H9 (cell line): Measurements from ENCODE around the gene OR2F1. TPM values are rescaled to one million over a fixed set of nuclear protein-coding genes. Genes with fewer than 3 reads are reported as not detected.

Experiments
- DNase-seq: peaks from one replicate; pipeline ENCODE4 v3.0.0-alpha.2; 2017
- H2AFZ ChIP-seq: one replicate; pipeline ENCODE4 v1.6.1; 2013; ENCODE audit warnings: mild to moderate bottlenecking, low read length, control low read depth, moderate library complexity
- H2AK5ac ChIP-seq: 2 replicates; pipeline ENCODE4 v1.6.1; 2013; ENCODE audit warnings: low read length, control low read depth, mixed read lengths; ENCODE audit not compliant: insufficient read length
- H2BK120ac ChIP-seq: one replicate; pipeline ENCODE4 v1.6.1; 2013; ENCODE audit warnings: low read depth, mild to moderate bottlenecking, low read length, control low read depth, inconsistent platforms; ENCODE audit not compliant: poor library complexity, severe bottlenecking
- H2BK12ac ChIP-seq: 2 replicates; pipeline ENCODE4 v1.6.1; 2013; ENCODE audit warnings: low read length, control low read depth, mixed read lengths, low read depth; ENCODE audit not compliant: insufficient read length
- H2BK15ac ChIP-seq: 2 replicates; pipeline ENCODE4 v1.6.1; 2013; ENCODE audit warnings: low read depth, low read length, control low read depth
- H2BK20ac ChIP-seq: one replicate; pipeline ENCODE4 v1.6.1; 2013; ENCODE audit warnings: low read depth, mild to moderate bottlenecking, low read length, control low read depth, inconsistent platforms; ENCODE audit not compliant: poor library complexity, severe bottlenecking
- H2BK5ac ChIP-seq: 2 replicates; pipeline ENCODE4 v1.6.1; 2013; ENCODE audit warnings: low read length, control low read depth, mixed read lengths; ENCODE audit not compliant: insufficient read length
- H3K14ac ChIP-seq: 2 replicates; pipeline ENCODE4 v1.6.1; 2013; ENCODE audit warnings: low read length, control low read depth; ENCODE audit not compliant: insufficient read depth
- H3K18ac ChIP-seq: 2 replicates; pipeline ENCODE4 v1.6.1; 2013; ENCODE audit warnings: low read depth, mild to moderate bottlenecking, mixed read lengths, low read length, control low read depth; ENCODE audit not compliant: insufficient read length
- H3K23ac ChIP-seq: 2 replicates; pipeline ENCODE4 v1.6.1; 2013; ENCODE audit warnings: low read length, control low read depth, mixed read lengths, low read depth; ENCODE audit not compliant: insufficient read length
- H3K23me2 ChIP-seq: 2 replicates; pipeline ENCODE4 v1.6.1; 2013; ENCODE audit warnings: low read depth, mild to moderate bottlenecking, mixed read lengths, low read length, control low read depth; ENCODE audit not compliant: insufficient read length, poor library complexity, severe bottlenecking
- H3K27ac ChIP-seq: 2 replicates; pipeline ENCODE4 v1.5.1; 2013; ENCODE audit warnings: low read length, control low read depth, mixed read lengths, low read depth; ENCODE audit not compliant: insufficient read length
- H3K27me3 ChIP-seq: 2 replicates; pipeline ENCODE4 v1.6.1; 2013; ENCODE audit warnings: low read length, control low read depth, inconsistent platforms; ENCODE audit not compliant: insufficient read depth
- H3K4ac ChIP-seq: 2 replicates; pipeline ENCODE4 v1.6.1; 2013; ENCODE audit warnings: low read depth, mild to moderate bottlenecking, control low read depth, inconsistent platforms, low read length, moderate library complexity
- H3K4me1 ChIP-seq: 2 replicates; pipeline ENCODE4 v1.6.1; 2013; ENCODE audit warnings: low read length, control low read depth, inconsistent platforms; ENCODE audit not compliant: insufficient read depth
- H3K4me2 ChIP-seq: 2 replicates; pipeline ENCODE4 v1.6.1; 2013; ENCODE audit warnings: low read length, control low read depth, mixed read lengths; ENCODE audit not compliant: insufficient read length, insufficient read depth
- H3K56ac ChIP-seq: 2 replicates; pipeline ENCODE4 v1.6.1; 2013; ENCODE audit warnings: low read depth, mild to moderate bottlenecking, mixed read lengths, low read length, control low read depth; ENCODE audit not compliant: insufficient read length
- H3K79me1 ChIP-seq: 2 replicates; pipeline ENCODE4 v1.6.1; 2013; ENCODE audit warnings: low read depth, mild to moderate bottlenecking, moderate library complexity, low read length, control low read depth, inconsistent platforms; ENCODE audit not compliant: insufficient read depth, poor library complexity, severe bottlenecking
- H3K79me2 ChIP-seq: 2 replicates; pipeline ENCODE4 v1.6.1; 2013; ENCODE audit warnings: low read length, control low read depth, inconsistent platforms; ENCODE audit not compliant: insufficient read depth
- H3K9ac ChIP-seq: 2 replicates; pipeline ENCODE4 v1.6.1; 2013; ENCODE audit warnings: low read length, control low read depth, mixed read lengths; ENCODE audit not compliant: insufficient read length; ENCODE audit errors: extremely low read depth
- H3K9me3 ChIP-seq: one replicate; pipeline ENCODE4 v1.6.1; 2013; ENCODE audit warnings: low read depth, low read length, inconsistent platforms; ENCODE audit not compliant: control insufficient read depth
- H3T11ph ChIP-seq: one replicate; pipeline ENCODE4 v1.6.1; 2013; ENCODE audit warnings: mild to moderate bottlenecking, low read length, control low read depth, inconsistent platforms
- H4K20me1 ChIP-seq: one replicate; pipeline ENCODE4 v1.6.1; 2013; ENCODE audit not compliant: control insufficient read depth, insufficient read length, insufficient read depth
- H4K5ac ChIP-seq: 2 replicates; pipeline ENCODE4 v1.6.1; 2013; ENCODE audit warnings: low read depth, mild to moderate bottlenecking, mixed read lengths, low read length, control low read depth; ENCODE audit not compliant: insufficient read length
- H4K8ac ChIP-seq: replicated peaks from 2 replicates; pipeline ENCODE4 v1.6.1; 2013; ENCODE audit warnings: low read length, control low read depth, mixed read lengths, low read depth; ENCODE audit not compliant: insufficient read length
- H4K91ac ChIP-seq: 2 replicates; pipeline ENCODE4 v1.6.1; 2013; ENCODE audit warnings: low read depth, mild to moderate bottlenecking, moderate library complexity, mixed read lengths, low read length, control low read depth; ENCODE audit not compliant: insufficient read length
- H3K27ac Mint-ChIP-seq, 3 experiments: 2 replicates in 2 of 3; 3 replicates in 1 of 3; pipeline ENCODE4 v1.8.0; 2020 to 2021; ENCODE audit warnings: mixed read lengths in 3 of 3, mild to moderate bottlenecking in 1 of 3, moderate library complexity in 1 of 3
- H3K27me3 Mint-ChIP-seq: 2 replicates; pipeline ENCODE4 v1.8.0; 2021; ENCODE audit warnings: low read depth, mild to moderate bottlenecking, moderate library complexity, mixed read lengths
- H3K36me3 Mint-ChIP-seq, 3 experiments: 2 replicates in 2 of 3; 3 replicates in 1 of 3; pipeline ENCODE4 v1.8.0; 2020 to 2021; ENCODE audit warnings: low read depth in 3 of 3, mixed read lengths in 3 of 3; ENCODE audit not compliant: insufficient read depth in 1 of 3
- H3K4me1 Mint-ChIP-seq, 2 experiments: 2 replicates each; pipeline ENCODE4 v1.8.0; 2020; ENCODE audit warnings: mixed read lengths in 2 of 2
- H3K4me3 Mint-ChIP-seq, 2 experiments: 2 replicates in 1 of 2; 3 replicates in 1 of 2; pipeline ENCODE4 v1.8.0; 2020 to 2021; ENCODE audit warnings: mild to moderate bottlenecking in 2 of 2, mixed read lengths in 2 of 2, moderate library complexity in 1 of 2
- H3K9me3 Mint-ChIP-seq, 2 experiments: 2 replicates in 1 of 2; 3 replicates in 1 of 2; pipeline ENCODE4 v1.8.0; 2020; ENCODE audit warnings: mild to moderate bottlenecking in 2 of 2, mixed read lengths in 2 of 2, moderate library complexity in 1 of 2
- CTCF ChIP-seq: fragments of 200-600 bp; sonication (generic); conservative IDR thresholded peaks from 3 replicates; pipeline ENCODE4 v1.8.0; 2021; ENCODE audit warnings: antibody characterized with exemption, mild to moderate bottlenecking
- WGBS: extraction: QIAGEN DNeasy Blood & Tissue Kit; methylation state at CpG from one replicate; pipeline ENCODE4 v1.1.7; 2013; ENCODE audit warnings: missing lambda C conversion rate, low lambda C conversion rate, mixed read lengths; ENCODE audit not compliant: insufficient read length; ENCODE audit errors: extremely low coverage; 5-methylcytosine and 5-hydroxymethylcytosine counted together
- total RNA-seq: library from RNA; stranded (reverse); gene quantifications from 2 replicates; pipeline ENCODE4 v1.2.1, GENCODE V29; 2021

The OR2F1 gene
- total RNA-seq, 1 experiment from 2014 or later: not detected

- Histone ChIP-seq H2BK15ac (no peak overlapping the region), H2AFZ (no peak overlapping the region), H2BK20ac (no peak overlapping the region), H3K23ac (no peak overlapping the region), H3K4me2 (no peak overlapping the region), H3K56ac (no peak overlapping the region), H3K9ac (no peak overlapping the region), H4K91ac (no peak overlapping the region), H3K23me2 (no peaks in the 10 kb centered on the region), H3K4ac (no peak overlapping the region), H3K4me1 (no peaks in the 10 kb centered on the region), H3K27ac (no peak overlapping the region), H4K5ac (no peak overlapping the region), H4K20me1 (no peaks in the 10 kb centered on the region), H4K8ac (no peak overlapping the region), H3K79me2 (no peaks in the 10 kb centered on the region), H3T11ph (no peak overlapping the region), H2BK12ac (no peak overlapping the region), H3K14ac (no peak overlapping the region), H3K79me1 (no peaks in the 10 kb centered on the region), H3K27me3 (no peaks in the 10 kb centered on the region), H2AK5ac (no peak overlapping the region), H2BK120ac (no peak overlapping the region), H3K9me3 (peaks cover 9% of the 10 kb centered on the region), H3K18ac (no peak overlapping the region), H2BK5ac (no peak overlapping the region)
- Mint-ChIP-seq H3K27ac (no peak overlapping the region), H3K36me3 (peaks cover 3 to 9% (median 8%) of the 10 kb centered on the region in 3 experiments; a peak in 3 of 7 replicates), H3K27me3 (no peaks in the 10 kb centered on the region), H3K9me3 (peaks cover 13 to 15% of the 10 kb centered on the region in 2 experiments), H3K4me3 (no peak overlapping the region), H3K4me1 (no peaks in the 10 kb centered on the region)
- no peak for TF ChIP-seq CTCF
- no CpG with 5 or more reads among the region's 3 CpGs for WGBS
- DNase-seq: no peak
Measured at GRCh38 chr7:143993924-143994323, 39.3 kb downstream of the OR2F1 start.
